ENCODE measurements around the gene UROD.
"Not testable (repeated sequence)": the region's sequence is repeated elsewhere in the genome, so short reads cannot be mapped to it uniquely, and the experiment has no call there.

UROD gene

DNA sequence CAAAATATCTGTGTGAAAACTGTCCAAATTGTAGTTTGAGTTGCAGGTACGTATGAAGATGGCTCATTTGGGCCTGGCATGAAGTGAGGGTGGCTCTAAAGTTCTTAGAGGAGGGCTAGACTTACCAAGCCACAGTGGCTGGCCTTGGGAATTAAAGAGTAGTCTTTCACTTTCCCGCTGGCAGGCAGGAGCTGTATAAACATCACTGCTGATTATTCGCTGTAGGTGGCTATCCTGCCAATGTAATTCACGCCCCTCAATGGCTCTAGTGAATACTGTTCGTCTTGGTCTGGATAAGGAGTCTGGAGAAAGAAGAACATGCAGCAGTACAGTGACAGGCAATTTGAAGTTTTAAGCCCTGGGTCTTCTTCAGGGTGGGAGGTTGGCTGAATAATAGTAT is 31.0 kb downstream of the UROD start:
- H3K4me3 ChIP-seq (ENCODE audit: insufficient read length, low read depth), result no peak overlapping the region
- no peaks in the 10 kb centered on the region for H3K9me3 ChIP-seq (ENCODE audit: insufficient read depth, low read length)
- H3K9ac ChIP-seq (ENCODE audit: insufficient read length, low read depth), result no peak overlapping the region
- DNase-seq (ENCODE audit: low read depth, low spot score), result no peak
- TF ChIP-seq YY1 (IDR thresholded peaks at IDR 0.05; ENCODE audit: insufficient read depth, insufficient read length) (no peak), SUZ12 (IDR thresholded peaks at IDR 0.05; ENCODE audit: extremely low read depth, insufficient read depth, insufficient read length) (no peak), ZNF274 (IDR thresholded peaks at IDR 0.05; ENCODE audit: low read depth, low read length) (no peak)
- no peaks in the 10 kb centered on the region for H3K4me1 ChIP-seq (ENCODE audit: insufficient read depth, insufficient read length)
- H3K27me3 ChIP-seq (ENCODE audit: insufficient read depth, insufficient read length), result no peaks in the 10 kb centered on the region
- H3K36me3 ChIP-seq (ENCODE audit: insufficient read depth, insufficient read length, low read length), result no peaks in the 10 kb centered on the region

DNA sequence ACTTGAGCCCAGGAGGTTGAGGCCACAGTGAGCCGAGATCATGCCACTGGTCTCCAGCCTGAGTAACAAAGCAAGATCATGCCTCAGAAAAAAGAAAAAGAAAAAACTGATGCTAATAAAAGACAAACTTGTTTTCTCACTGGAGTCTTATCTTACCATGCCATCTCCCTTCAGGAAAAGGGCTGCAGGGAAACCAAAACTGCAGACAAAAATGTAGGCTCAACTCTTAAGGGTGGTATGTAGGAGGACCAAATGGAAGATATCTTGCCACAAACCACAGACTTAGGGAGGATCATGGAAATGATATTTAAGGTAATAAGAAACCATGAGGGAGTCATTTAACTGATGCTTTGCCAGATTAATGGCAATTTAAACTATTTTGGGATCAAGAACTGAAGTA is 32.9 kb downstream of the UROD start:
- Histone ChIP-seq H3K9ac (ENCODE audit: insufficient read length, low read depth) (no peak overlapping the region), H3K4me3 (ENCODE audit: insufficient read length, low read depth) (no peak overlapping the region), H3K9me3 (ENCODE audit: insufficient read depth, low read length) (no peaks in the 10 kb centered on the region), H3K4me1 (ENCODE audit: insufficient read depth, insufficient read length) (no peaks in the 10 kb centered on the region), H3K27me3 (ENCODE audit: insufficient read depth, insufficient read length) (no peaks in the 10 kb centered on the region), H3K36me3 (ENCODE audit: insufficient read depth, insufficient read length, low read length) (no peaks in the 10 kb centered on the region)
- TF ChIP-seq SUZ12 (IDR thresholded peaks at IDR 0.05; ENCODE audit: extremely low read depth, insufficient read depth, insufficient read length), result no peak
- no peak for TF ChIP-seq YY1 (IDR thresholded peaks at IDR 0.05; ENCODE audit: insufficient read depth, insufficient read length)
- TF ChIP-seq ZNF274 (IDR thresholded peaks at IDR 0.05; ENCODE audit: low read depth, low read length), result no peak
- DNase-seq (ENCODE audit: low read depth, low spot score), result no peak

DNA sequence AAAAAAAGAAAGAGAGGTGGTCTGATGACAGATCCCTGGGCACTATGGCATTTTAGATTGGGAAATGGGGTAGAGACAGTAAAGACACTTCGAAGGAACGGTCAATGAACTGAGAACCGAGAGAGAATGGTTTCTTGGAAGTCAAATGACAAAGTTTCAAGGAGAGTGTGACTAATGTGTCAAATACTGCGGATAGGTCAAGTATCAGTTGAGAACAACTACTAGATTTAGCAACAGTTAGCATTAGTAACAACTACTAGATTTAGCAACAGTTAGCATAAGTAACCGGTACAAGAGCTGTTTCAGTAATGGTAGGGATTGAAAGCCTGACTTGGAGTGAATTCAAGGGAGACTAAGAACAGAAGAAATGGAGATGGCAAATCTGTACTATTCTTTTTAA is 35.0 kb downstream of the UROD start:
- Histone ChIP-seq H3K36me3 (ENCODE audit: insufficient read depth, insufficient read length, low read length) (no peaks in the 10 kb centered on the region), H3K4me3 (ENCODE audit: insufficient read length, low read depth) (no peak overlapping the region)

DNA sequence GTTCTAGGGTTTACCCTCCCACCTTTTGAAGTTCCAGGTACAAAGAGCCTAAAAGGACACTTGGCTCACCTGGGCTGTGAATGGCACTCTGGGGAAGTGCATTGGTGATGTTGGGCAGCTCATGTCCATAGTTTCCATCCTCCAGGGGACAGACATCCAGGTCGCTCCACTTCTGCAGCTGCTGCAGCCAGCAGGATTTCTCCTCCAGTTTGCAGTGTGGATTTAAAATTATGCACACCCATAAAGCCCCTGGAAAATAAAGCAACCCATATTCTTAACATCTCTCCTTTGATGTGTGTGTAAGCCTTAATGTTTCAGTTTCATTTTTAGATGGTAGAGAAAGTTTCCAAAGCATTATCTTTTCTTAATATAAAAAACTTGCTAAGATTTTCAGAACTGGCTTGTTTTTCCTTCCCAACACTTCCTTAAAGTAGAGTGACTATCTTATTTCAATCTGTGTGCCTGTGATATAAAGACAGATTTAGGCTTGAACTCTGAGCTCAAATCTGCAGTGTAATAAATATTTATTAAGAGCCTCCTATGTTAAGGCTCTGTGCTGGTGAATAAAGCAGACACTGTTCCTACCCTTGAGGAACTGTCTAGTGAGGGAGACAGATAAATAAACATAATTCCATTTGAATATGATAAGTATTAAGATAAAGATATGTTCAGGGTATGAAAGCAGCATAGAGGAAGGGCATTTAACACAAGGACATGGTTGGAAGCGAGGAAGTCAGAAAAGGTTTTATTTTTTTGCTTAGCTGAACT is 39.1 kb downstream of the UROD start:
- TF ChIP-seq YY1 (IDR thresholded peaks at IDR 0.05; ENCODE audit: insufficient read depth, insufficient read length), result no peak
- TF ChIP-seq ZNF274 (IDR thresholded peaks at IDR 0.05; ENCODE audit: low read depth, low read length), result no peak
- TF ChIP-seq SUZ12 (IDR thresholded peaks at IDR 0.05; ENCODE audit: extremely low read depth, insufficient read depth, insufficient read length), result no peak
- H3K4me1 ChIP-seq (ENCODE audit: insufficient read depth, insufficient read length), result no peaks in the 10 kb centered on the region
- DNase-seq (ENCODE audit: low read depth, low spot score), result no peak
- no peaks in the 10 kb centered on the region for H3K9me3 ChIP-seq (ENCODE audit: insufficient read depth, low read length)
- H3K4me3 ChIP-seq (ENCODE audit: insufficient read length, low read depth), result no peak overlapping the region
- no peaks in the 10 kb centered on the region for H3K36me3 ChIP-seq (ENCODE audit: insufficient read depth, insufficient read length, low read length)
- H3K9ac ChIP-seq (ENCODE audit: insufficient read length, low read depth), result no peak overlapping the region
- H3K27me3 ChIP-seq (ENCODE audit: insufficient read depth, insufficient read length), result no peaks in the 10 kb centered on the region

More for the DNA sequence above, 35.0 kb downstream of the UROD start:
- Histone ChIP-seq H3K27me3 (ENCODE audit: insufficient read depth, insufficient read length) (no peaks in the 10 kb centered on the region), H3K9ac (ENCODE audit: insufficient read length, low read depth) (no peak overlapping the region), H3K4me1 (ENCODE audit: insufficient read depth, insufficient read length) (no peaks in the 10 kb centered on the region), H3K9me3 (ENCODE audit: insufficient read depth, low read length) (no peaks in the 10 kb centered on the region)
- TF ChIP-seq SUZ12 (IDR thresholded peaks at IDR 0.05; ENCODE audit: extremely low read depth, insufficient read depth, insufficient read length) (no peak), YY1 (IDR thresholded peaks at IDR 0.05; ENCODE audit: insufficient read depth, insufficient read length) (no peak), ZNF274 (IDR thresholded peaks at IDR 0.05; ENCODE audit: low read depth, low read length) (no peak)
- DNase-seq (ENCODE audit: low read depth, low spot score), result no peak

DNA sequence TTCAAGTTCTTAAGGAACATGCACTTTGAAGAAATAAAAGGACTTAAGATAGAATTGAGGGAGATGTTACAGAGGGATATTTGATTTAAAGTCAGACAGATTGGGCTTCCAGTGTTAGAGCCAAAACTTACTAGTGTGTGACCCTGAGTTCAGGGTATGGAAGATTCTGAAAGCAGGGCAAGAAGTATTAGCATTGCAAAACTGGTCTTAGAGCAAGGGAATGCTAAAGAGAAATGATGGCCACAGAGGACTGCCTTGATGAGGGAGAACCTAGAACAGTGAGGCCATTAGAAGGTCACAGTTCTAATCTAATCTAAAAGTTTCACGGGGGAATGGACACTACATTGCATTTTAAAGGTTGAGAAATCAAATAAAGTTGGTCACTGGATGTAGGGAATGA is 45.5 kb downstream of the UROD start:
- H3K4me1 ChIP-seq (ENCODE audit: insufficient read depth, insufficient read length), result no peaks in the 10 kb centered on the region
- TF ChIP-seq ZNF274 (IDR thresholded peaks at IDR 0.05; ENCODE audit: low read depth, low read length) (no peak), SUZ12 (IDR thresholded peaks at IDR 0.05; ENCODE audit: extremely low read depth, insufficient read depth, insufficient read length) (no peak), YY1 (IDR thresholded peaks at IDR 0.05; ENCODE audit: insufficient read depth, insufficient read length) (no peak)
- no peaks in the 10 kb centered on the region for H3K36me3 ChIP-seq (ENCODE audit: insufficient read depth, insufficient read length, low read length)
- no peaks in the 10 kb centered on the region for H3K27me3 ChIP-seq (ENCODE audit: insufficient read depth, insufficient read length)
- no peaks in the 10 kb centered on the region for H3K9me3 ChIP-seq (ENCODE audit: insufficient read depth, low read length)
- DNase-seq (ENCODE audit: low read depth, low spot score), result no peak
- no peak overlapping the region for H3K4me3 ChIP-seq (ENCODE audit: insufficient read length, low read depth)
- no peak overlapping the region for H3K9ac ChIP-seq (ENCODE audit: insufficient read length, low read depth)

DNA sequence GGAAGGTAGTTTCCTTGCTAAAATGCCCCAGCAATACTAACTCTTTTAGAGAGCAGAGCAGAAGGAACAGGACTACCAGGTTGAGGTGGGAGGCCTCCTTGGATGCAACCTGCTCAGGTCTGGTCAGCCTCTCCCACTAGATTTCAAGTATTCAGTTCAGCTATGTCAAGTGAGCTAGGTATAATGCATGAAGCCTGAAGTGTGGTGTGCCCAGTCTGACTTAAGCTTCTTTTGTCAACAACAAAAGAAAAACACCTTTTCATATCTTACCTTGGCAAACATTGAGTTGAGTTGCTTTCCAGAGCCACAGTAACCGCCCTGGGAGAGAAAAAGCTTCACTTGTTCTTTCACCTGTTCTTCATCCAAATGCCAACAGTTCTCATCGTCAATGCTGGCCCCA is 47.8 kb downstream of the UROD start:
- no peaks in the 10 kb centered on the region for H3K27me3 ChIP-seq (ENCODE audit: insufficient read depth, insufficient read length)
- no peak for DNase-seq (ENCODE audit: low read depth, low spot score)
- H3K4me3 ChIP-seq (ENCODE audit: insufficient read length, low read depth), result no peak overlapping the region
- no peaks in the 10 kb centered on the region for H3K4me1 ChIP-seq (ENCODE audit: insufficient read depth, insufficient read length)
- no peaks in the 10 kb centered on the region for H3K36me3 ChIP-seq (ENCODE audit: insufficient read depth, insufficient read length, low read length)
- TF ChIP-seq SUZ12 (IDR thresholded peaks at IDR 0.05; ENCODE audit: extremely low read depth, insufficient read depth, insufficient read length) (no peak), ZNF274 (IDR thresholded peaks at IDR 0.05; ENCODE audit: low read depth, low read length) (no peak), YY1 (IDR thresholded peaks at IDR 0.05; ENCODE audit: insufficient read depth, insufficient read length) (no peak)
- H3K9me3 ChIP-seq (ENCODE audit: insufficient read depth, low read length), result no peaks in the 10 kb centered on the region
- no peak overlapping the region for H3K9ac ChIP-seq (ENCODE audit: insufficient read length, low read depth)

DNA sequence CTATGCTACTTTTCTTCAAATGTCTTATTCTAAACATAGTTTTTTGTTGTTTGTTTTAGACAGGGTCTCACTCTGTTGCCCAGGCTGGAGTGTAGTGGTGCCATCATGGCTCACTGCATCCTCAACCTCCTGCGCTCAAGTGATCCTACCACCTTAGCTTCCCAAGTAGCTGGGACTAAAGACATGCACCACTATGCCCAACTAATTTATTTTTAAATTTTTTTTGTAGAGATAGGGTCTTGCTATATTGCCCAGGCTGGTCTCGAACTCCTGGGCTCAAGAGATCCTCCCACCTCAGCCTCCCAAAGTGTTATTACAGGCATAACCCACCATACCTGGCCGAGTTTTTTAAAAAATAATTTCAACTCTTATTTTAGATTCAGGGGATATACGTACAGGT is 50.4 kb downstream of the UROD start:
- H3K9me3 ChIP-seq (ENCODE audit: insufficient read depth, low read length); H3K27me3 ChIP-seq (ENCODE audit: insufficient read depth, insufficient read length); H3K4me1 ChIP-seq (ENCODE audit: insufficient read depth, insufficient read length); H3K9ac ChIP-seq (ENCODE audit: insufficient read length, low read depth); H3K4me3 ChIP-seq (ENCODE audit: insufficient read length, low read depth); DNase-seq (ENCODE audit: low read depth, low spot score); H3K36me3 ChIP-seq (ENCODE audit: insufficient read depth, insufficient read length, low read length): not testable (repeated sequence)
